Measurements from ENCODE around the gene ARHGEF3. TPM values are rescaled to one million over a fixed set of nuclear protein-coding genes. Genes with fewer than 3 reads are reported as not detected.

ARHGEF3 gene
- total and polyA plus RNA-seq, 10 donors = 8.0 to 35.1 (median 31.7) TPM

DNA sequence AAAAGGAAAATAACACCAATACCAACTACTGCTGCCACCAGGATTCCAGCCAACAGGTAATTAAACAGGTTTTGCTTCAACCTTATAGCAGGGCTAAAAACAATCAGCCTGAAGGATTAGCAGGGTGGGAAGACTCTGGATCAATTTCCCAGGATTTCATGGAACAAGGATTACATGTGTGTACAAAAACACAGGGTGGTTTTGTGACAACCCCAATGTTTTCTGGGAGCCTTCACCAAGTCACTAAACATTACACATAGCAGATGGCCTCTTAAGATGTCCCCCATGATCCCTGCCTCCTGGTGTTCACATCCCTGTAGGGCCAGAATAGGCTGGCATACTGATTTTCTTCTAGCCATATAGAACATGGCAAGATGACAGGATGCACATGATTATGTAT is 42.8 kb upstream of the ARHGEF3 start:
- H3K4me3 ChIP-seq = no peak overlapping the region
- intact Hi-C loops (cut with DNase I; ENCODE audit: low total_unique reads) = no loop called here
- no peaks in the 10 kb centered on the region for H3K27me3 ChIP-seq (replicated peaks in 1 of 7)
- H3K4me1 ChIP-seq = no peaks in the 10 kb centered on the region
- no peak for DNase-seq
- H3K9me3 ChIP-seq = peaks cover 0 to 5% (median 0%) of the 10 kb centered on the region in 8 donors
- H3K36me3 ChIP-seq = no peaks in the 10 kb centered on the region
- no peak for TF ChIP-seq CTCF (IDR thresholded peaks at IDR 0.05 in 8 of 11, conservative IDR thresholded peaks at IDR 0.05 in 3 of 11)
- no peak for TF ChIP-seq POLR2A (IDR thresholded peaks at IDR 0.05)
- TF ChIP-seq POLR2AphosphoS5 (IDR thresholded peaks at IDR 0.05) = no peak
- no peak overlapping the region for H3K27ac ChIP-seq

- intact Hi-C loops (cut with DNase I; ENCODE audit: low total_unique reads) = no loop called here
- Histone ChIP-seq H3K27ac (no peak overlapping the region), H3K9me3 (peaks cover 0 to 3% (median 0%) of the 10 kb centered on the region in 8 donors), H3K4me3 (no peak overlapping the region), H3K4me1 (no peaks in the 10 kb centered on the region), H3K36me3 (no peaks in the 10 kb centered on the region), H3K27me3 (replicated peaks in 1 of 7) (no peaks in the 10 kb centered on the region)
- TF ChIP-seq CTCF (IDR thresholded peaks at IDR 0.05 in 8 of 11, conservative IDR thresholded peaks at IDR 0.05 in 3 of 11) (no peak), POLR2A (IDR thresholded peaks at IDR 0.05) (no peak), POLR2AphosphoS5 (IDR thresholded peaks at IDR 0.05) (no peak)
- no peak for DNase-seq
- WGBS, 5 donors = 66 to 91% (median 85%) methylated on average over 9 of the region's 9 CpGs
These were observed 38.3 kb upstream of the ARHGEF3 start for GRCh38 chr3:56839784-56840715.

DNA sequence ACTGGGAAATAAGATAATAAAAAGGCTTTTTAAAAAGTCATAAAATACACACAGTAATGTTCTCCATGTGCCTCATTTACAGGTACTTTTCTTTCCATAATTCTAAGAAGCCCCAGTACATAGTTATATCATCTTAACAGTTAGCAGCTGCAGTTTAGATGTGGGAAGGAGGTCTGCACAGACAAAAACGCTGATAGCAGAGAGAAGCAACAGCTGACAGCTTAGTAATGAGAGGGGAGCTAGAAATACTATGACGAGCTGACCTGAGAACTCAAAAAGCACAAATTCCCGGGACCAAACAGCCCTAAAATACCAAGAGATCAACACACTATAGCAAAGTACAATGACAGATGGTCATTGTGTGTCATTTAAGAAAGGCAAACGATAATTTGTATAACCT is 36.7 kb upstream of the ARHGEF3 start:
- no peaks in the 10 kb centered on the region for H3K9me3 ChIP-seq
- H3K36me3 ChIP-seq = no peaks in the 10 kb centered on the region
- no peak overlapping the region for H3K4me3 ChIP-seq
- WGBS, 5 donors = 60 to 76% (median 68%) methylated on average over 4 of the region's 4 CpGs
- peaks cover 0 to 2% (median 0%) of the 10 kb centered on the region in 6 donors for H3K4me1 ChIP-seq
- intact Hi-C loops (cut with DNase I; ENCODE audit: low total_unique reads) = no loop called here
- H3K27me3 ChIP-seq (replicated peaks in 1 of 7) = no peaks in the 10 kb centered on the region
- no peak for TF ChIP-seq POLR2AphosphoS5 (IDR thresholded peaks at IDR 0.05)
- no peak overlapping the region for H3K27ac ChIP-seq
- no peak for DNase-seq

- DNase-seq = no peak
- TF ChIP-seq POLR2AphosphoS5 (IDR thresholded peaks at IDR 0.05) = no peak
- no peak for TF ChIP-seq CTCF (IDR thresholded peaks at IDR 0.05 in 8 of 11, conservative IDR thresholded peaks at IDR 0.05 in 3 of 11)
- no peak for TF ChIP-seq POLR2A (IDR thresholded peaks at IDR 0.05)
- Histone ChIP-seq H3K27me3 (replicated peaks in 1 of 7) (no peaks in the 10 kb centered on the region), H3K4me1 (peaks cover 0 to 7% (median 1%) of the 10 kb centered on the region in 6 donors), H3K4me3 (no peak overlapping the region), H3K36me3 (no peaks in the 10 kb centered on the region), H3K27ac (no peak overlapping the region), H3K9me3 (no peaks in the 10 kb centered on the region)
- 63 to 66% (median 64%) methylated on average over 9 of the region's 9 CpGs for WGBS, 5 donors
- intact Hi-C loops (cut with DNase I; ENCODE audit: low total_unique reads) = no loop called here
These were observed 35.6 kb upstream of the ARHGEF3 start for GRCh38 chr3:56837196-56837955.
